Right lobe of liver (tissue), 4 donors: Measurements from ENCODE around the gene DEUP1.

Source experiments
- POLR2A ChIP-seq: fragments of 450-650 bp; IDR thresholded peaks from one replicate; pipeline ENCODE4 v1.6.1; 2017; ENCODE audit warnings: antibody characterized with exemption, mild to moderate bottlenecking
- TF ChIP-seq, protein P1 (sequence below), 4 donors: fragments of 200-600 bp in 3 of 4; fragments of 450-650 bp in 1 of 4; IDR thresholded peaks; one replicate each; pipeline versions ENCODE4 v1.5.1 to v1.8.0; 2016 to 2022; ENCODE audit warnings: antibody characterized with exemption in 4 of 4, mild to moderate bottlenecking in 2 of 4
- donor health status: DM: no; HTN: no; CAD: no.
- donor health status: DM: no; HTN: no; CAD: no.
- donor health status: DM: no; HTN: yes; CAD: no.

DNA sequence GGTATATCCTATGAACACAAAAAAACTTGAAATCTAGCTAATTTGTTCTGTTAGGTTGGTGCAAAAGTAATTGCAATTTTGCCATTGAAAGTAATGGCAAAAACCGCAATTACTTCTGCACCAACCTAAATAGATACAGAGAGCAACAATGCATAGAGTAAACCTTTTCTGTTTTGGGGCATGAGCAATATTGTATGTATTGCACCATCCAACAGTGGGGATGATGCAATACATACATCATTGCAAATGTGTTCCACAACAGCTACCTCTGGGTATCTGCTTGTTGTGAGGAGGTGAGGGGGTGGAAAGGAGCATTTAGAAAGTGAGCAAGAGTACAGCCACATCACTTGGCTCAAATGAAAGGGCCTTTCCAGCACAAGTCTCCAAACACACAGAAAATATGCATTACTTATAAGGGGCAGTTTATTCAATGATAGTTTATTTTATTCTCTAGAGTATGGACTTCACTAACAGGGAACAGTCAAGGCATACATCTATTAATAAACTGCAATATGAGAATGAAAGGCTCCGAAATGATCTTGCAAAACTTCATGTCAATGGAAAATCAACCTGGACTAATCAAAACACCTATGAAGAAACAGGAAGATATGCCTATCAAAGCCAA, 77.3 kb downstream of the DEUP1 start:
- TF ChIP-seq, protein P1, sequence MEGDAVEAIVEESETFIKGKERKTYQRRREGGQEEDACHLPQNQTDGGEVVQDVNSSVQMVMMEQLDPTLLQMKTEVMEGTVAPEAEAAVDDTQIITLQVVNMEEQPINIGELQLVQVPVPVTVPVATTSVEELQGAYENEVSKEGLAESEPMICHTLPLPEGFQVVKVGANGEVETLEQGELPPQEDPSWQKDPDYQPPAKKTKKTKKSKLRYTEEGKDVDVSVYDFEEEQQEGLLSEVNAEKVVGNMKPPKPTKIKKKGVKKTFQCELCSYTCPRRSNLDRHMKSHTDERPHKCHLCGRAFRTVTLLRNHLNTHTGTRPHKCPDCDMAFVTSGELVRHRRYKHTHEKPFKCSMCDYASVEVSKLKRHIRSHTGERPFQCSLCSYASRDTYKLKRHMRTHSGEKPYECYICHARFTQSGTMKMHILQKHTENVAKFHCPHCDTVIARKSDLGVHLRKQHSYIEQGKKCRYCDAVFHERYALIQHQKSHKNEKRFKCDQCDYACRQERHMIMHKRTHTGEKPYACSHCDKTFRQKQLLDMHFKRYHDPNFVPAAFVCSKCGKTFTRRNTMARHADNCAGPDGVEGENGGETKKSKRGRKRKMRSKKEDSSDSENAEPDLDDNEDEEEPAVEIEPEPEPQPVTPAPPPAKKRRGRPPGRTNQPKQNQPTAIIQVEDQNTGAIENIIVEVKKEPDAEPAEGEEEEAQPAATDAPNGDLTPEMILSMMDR (IDR thresholded peaks at IDR 0.05) = no peak
- TF ChIP-seq POLR2A = no peak
